Measurements from ENCODE around the gene TNFRSF8. TPM values are rescaled to one million over a fixed set of nuclear protein-coding genes. Genes with fewer than 3 reads are reported as not detected.

TNFRSF8 gene
- total and polyA plus RNA-seq, 2 of the 4 experiments (the other 2 are of a cell fraction) = under 0.01 to 0.31 TPM

DNA sequence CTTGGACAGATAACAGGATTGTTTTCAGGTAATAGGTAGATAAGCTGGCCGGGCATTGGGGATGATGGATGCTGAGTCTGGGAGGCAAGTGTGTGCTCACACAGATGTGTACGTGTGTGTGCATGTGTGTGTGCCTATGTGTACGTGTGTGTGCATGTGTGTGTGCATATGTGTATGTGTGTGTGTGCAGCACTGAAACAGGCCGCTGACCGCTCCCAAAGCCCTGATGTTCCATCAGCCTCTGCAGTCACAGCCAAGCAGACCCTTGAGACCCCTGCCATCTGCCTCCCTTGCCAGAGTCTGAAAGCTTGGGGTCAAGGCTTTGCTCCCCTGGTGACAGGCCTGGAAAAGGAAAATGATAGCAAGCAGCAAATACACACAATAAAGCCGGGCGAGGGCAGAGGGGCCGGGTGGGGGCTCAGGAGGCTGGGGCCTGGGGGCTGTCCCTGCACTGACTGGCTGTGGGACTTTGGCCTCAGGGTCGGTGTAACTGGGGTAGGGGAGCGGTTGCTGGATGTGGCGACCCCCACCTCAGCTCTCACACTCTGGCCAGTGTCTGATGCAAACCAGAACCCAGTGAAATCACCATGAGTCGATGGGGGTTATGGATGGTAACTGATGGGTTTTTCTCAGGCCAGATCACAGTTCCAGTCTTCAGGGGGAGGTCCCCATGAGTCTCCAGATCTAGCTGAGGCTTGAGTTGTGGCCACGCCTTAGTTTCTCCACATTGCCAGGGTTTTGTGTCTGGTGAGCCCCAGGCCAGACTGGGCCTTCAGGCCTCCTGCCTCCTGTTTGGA is 9.2 kb upstream of the TNFRSF8 start:
- H3K27me3 ChIP-seq (ENCODE audit: control insufficient read depth, insufficient read depth, low read length) = peaks cover 7% of the 10 kb centered on the region; the same call in 1 of the 2 replicates
- no peak overlapping the region for H4K5ac ChIP-seq (ENCODE audit: low read depth, low read length)
- no peak overlapping the region for H3K4me2 ChIP-seq (ENCODE audit: low read depth, low read length)
- H3K9me1 ChIP-seq (ENCODE audit: insufficient read depth, low read length) = no peaks in the 10 kb centered on the region
- no peak overlapping the region for H3K18ac ChIP-seq (ENCODE audit: low read depth, low read length)
- H3K4ac ChIP-seq (ENCODE audit: low read depth, low read length) = no peak overlapping the region
- H4K8ac ChIP-seq (ENCODE audit: low read depth in 2 of 2, low read length in 2 of 2) = no peak overlapping the region
- H2BK5ac ChIP-seq (ENCODE audit: low read depth, low read length, poor library complexity, severe bottlenecking) = no peak overlapping the region
- DNase-seq = peak; percentile 25
- H3K14ac ChIP-seq (replicated peaks; ENCODE audit: low read depth, low read length) = no peak overlapping the region
- no peak overlapping the region for H2BK15ac ChIP-seq (ENCODE audit: low read depth, low read length)
- in situ Hi-C loops (cut with MboI; ENCODE audit: low sequenced_read_pairs) (no loop called here), intact Hi-C loops (cut with micrococcal nuclease) (no loop called here), dilution Hi-C loops (cut with HindIII; ENCODE audit: low sequenced_read_pairs, unreplicated experiment) (no loop called here)
- H3K56ac ChIP-seq (ENCODE audit: extremely low read depth, insufficient read depth, low read length) = no peak overlapping the region
- no peak for ATAC-seq (ENCODE audit: low read depth)
- H2BK120ac ChIP-seq (ENCODE audit: low read depth, low read length) = no peak overlapping the region
- peaks cover 5% of the 10 kb centered on the region for H3K9me3 ChIP-seq (ENCODE audit: control insufficient read depth, insufficient read depth, low read length)
- H4K20me1 ChIP-seq (ENCODE audit: insufficient read depth, low read length) = no peaks in the 10 kb centered on the region
- H3K79me1 ChIP-seq (ENCODE audit: low read depth in 1 of 2, low read length in 2 of 2) = no peaks in the 10 kb centered on the region
- no peak overlapping the region for H4K91ac ChIP-seq (ENCODE audit: insufficient read depth, low read depth, low read length)
- POLR2A ChIA-PET (ENCODE audit: unreplicated experiment) = no interaction called here
- H3K4me3 ChIP-seq (ENCODE audit: insufficient read depth, low read depth, low read length) = no peak overlapping the region
- H3K4me1 ChIP-seq (ENCODE audit: control insufficient read depth, insufficient read depth, low read length) = peaks cover 5% of the 10 kb centered on the region; the same call in 1 of the 2 replicates
- H3K23ac ChIP-seq (ENCODE audit: low read depth, low read length) = no peak overlapping the region
- no peak overlapping the region for H2BK20ac ChIP-seq (ENCODE audit: low read depth, low read length)
- peak overlapping the region; percentile 63 for H2AK9ac ChIP-seq (replicated peaks; ENCODE audit: low read depth, low read length, poor library complexity)
- 60% methylated on average over 4 of the region's 13 CpGs; no CpG with 5 or more reads in 1 of the 2 experiments for WGBS, 2 experiments (ENCODE audit: extremely low coverage in 2 of 2, insufficient read length in 1 of 2)
- no peak overlapping the region for H3K9ac ChIP-seq (ENCODE audit: low read depth, low read length)
- H2AK5ac ChIP-seq (ENCODE audit: low read depth, low read length) = no peak overlapping the region
- no peaks in the 10 kb centered on the region for H3K36me3 ChIP-seq (ENCODE audit: control insufficient read depth, insufficient read depth, low read length)
- peak overlapping the region; percentile 13 for H2AFZ ChIP-seq (replicated peaks; ENCODE audit: low read length, poor library complexity)
- CTCF ChIA-PET = interaction anchor here (0.6 kb wide), 1 partner anchor 10 kb away, joined by 3 read pairs; no protein-coding TSS in a partner anchor
- H3K27ac ChIP-seq (ENCODE audit: insufficient read depth, low read length) = no peak overlapping the region
- BruUV-seq (replicated peaks) = no TSS peak
- TF ChIP-seq MAZ (IDR thresholded peaks at IDR 0.05; ENCODE audit: borderline replicate concordance, low read depth, low read length) (no peak), RCOR1 (IDR thresholded peaks at IDR 0.05; ENCODE audit: insufficient replicate concordance, low read length) (no peak), MXI1 (IDR thresholded peaks at IDR 0.05; ENCODE audit: borderline replicate concordance, low read depth, low read length) (no peak), FOS (IDR thresholded peaks at IDR 0.05; ENCODE audit: low read depth, low read length) (no peak), NFE2L2 (IDR thresholded peaks at IDR 0.05; ENCODE audit: low read depth, low read length) (no peak), RFX5 (IDR thresholded peaks at IDR 0.05; ENCODE audit: low read depth, low read length) (no peak), BHLHE40 (IDR thresholded peaks at IDR 0.05; ENCODE audit: low read depth, low read length) (no peak), RAD21 (IDR thresholded peaks at IDR 0.05; ENCODE audit: low read length) (no peak), CHD1 (IDR thresholded peaks at IDR 0.05; ENCODE audit: low read depth, low read length) (no peak), POLR2A (IDR thresholded peaks at IDR 0.05; ENCODE audit: low read depth, low read length) (no peak), SMC3 (IDR thresholded peaks at IDR 0.05; ENCODE audit: low read depth, low read length) (no peak), MAFK (IDR thresholded peaks at IDR 0.05; ENCODE audit: low read depth, low read length) (no peak)
- TF ChIP-seq, protein P1, sequence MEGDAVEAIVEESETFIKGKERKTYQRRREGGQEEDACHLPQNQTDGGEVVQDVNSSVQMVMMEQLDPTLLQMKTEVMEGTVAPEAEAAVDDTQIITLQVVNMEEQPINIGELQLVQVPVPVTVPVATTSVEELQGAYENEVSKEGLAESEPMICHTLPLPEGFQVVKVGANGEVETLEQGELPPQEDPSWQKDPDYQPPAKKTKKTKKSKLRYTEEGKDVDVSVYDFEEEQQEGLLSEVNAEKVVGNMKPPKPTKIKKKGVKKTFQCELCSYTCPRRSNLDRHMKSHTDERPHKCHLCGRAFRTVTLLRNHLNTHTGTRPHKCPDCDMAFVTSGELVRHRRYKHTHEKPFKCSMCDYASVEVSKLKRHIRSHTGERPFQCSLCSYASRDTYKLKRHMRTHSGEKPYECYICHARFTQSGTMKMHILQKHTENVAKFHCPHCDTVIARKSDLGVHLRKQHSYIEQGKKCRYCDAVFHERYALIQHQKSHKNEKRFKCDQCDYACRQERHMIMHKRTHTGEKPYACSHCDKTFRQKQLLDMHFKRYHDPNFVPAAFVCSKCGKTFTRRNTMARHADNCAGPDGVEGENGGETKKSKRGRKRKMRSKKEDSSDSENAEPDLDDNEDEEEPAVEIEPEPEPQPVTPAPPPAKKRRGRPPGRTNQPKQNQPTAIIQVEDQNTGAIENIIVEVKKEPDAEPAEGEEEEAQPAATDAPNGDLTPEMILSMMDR (conservative IDR thresholded peaks at IDR 0.05; ENCODE audit: low read depth, low read length) = no peak
- TF ChIP-seq, protein P2, sequence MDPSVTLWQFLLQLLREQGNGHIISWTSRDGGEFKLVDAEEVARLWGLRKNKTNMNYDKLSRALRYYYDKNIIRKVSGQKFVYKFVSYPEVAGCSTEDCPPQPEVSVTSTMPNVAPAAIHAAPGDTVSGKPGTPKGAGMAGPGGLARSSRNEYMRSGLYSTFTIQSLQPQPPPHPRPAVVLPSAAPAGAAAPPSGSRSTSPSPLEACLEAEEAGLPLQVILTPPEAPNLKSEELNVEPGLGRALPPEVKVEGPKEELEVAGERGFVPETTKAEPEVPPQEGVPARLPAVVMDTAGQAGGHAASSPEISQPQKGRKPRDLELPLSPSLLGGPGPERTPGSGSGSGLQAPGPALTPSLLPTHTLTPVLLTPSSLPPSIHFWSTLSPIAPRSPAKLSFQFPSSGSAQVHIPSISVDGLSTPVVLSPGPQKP (IDR thresholded peaks at IDR 0.05; ENCODE audit: borderline replicate concordance, low read depth, low read length) = no peak
- TF ChIP-seq, protein P3, sequence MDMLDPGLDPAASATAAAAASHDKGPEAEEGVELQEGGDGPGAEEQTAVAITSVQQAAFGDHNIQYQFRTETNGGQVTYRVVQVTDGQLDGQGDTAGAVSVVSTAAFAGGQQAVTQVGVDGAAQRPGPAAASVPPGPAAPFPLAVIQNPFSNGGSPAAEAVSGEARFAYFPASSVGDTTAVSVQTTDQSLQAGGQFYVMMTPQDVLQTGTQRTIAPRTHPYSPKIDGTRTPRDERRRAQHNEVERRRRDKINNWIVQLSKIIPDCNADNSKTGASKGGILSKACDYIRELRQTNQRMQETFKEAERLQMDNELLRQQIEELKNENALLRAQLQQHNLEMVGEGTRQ (IDR thresholded peaks at IDR 0.05; ENCODE audit: low read depth, low read length) = no peak

All from IMR-90 (cell line).